Smooth muscle cell (in vitro differentiated cells): ENCODE results near the gene CRK. TPM values are rescaled to one million over a fixed set of nuclear protein-coding genes. Genes with fewer than 3 reads are reported as not detected.
"Not testable (repeated sequence)": the region's sequence is repeated elsewhere in the genome, so short reads cannot be mapped to it uniquely, and the experiment has no call there.

Experiments used
- DNase-seq: peaks from one replicate; lab custom pipeline; 2025; ENCODE audit not compliant: unreplicated experiment; lab: John Stamatoyannopoulos, UW
- H2AFZ ChIP-seq: fragments of 200-600 bp; sonication (generic); 2 replicates; pipeline ENCODE4 v1.6.0; 2016; ENCODE audit warnings: antibody characterized with exemption, low read depth, mild to moderate bottlenecking
- H3F3A ChIP-seq: fragments of 200-600 bp; sonication (generic); 2 replicates; pipeline ENCODE4 v1.6.0; 2017; ENCODE audit warnings: antibody characterized with exemption, low read depth
- H3K27ac ChIP-seq: fragments of 200-600 bp; sonication (generic); 2 replicates; pipeline ENCODE4 v1.5.1; 2016; ENCODE audit warnings: low read depth, mild to moderate bottlenecking
- H3K27me3 ChIP-seq: fragments of 200-600 bp; sonication (generic); 2 replicates; pipeline ENCODE4 v1.6.1; 2016; ENCODE audit warnings: low read depth, mild to moderate bottlenecking
- H3K36me3 ChIP-seq: fragments of 200-600 bp; sonication (generic); 2 replicates; pipeline ENCODE4 v1.5.1; 2016; ENCODE audit warnings: low read depth
- H3K4me1 ChIP-seq: fragments of 200-600 bp; sonication (generic); 2 replicates; pipeline ENCODE4 v1.5.1; 2016; ENCODE audit warnings: low read depth
- H3K4me2 ChIP-seq: fragments of 200-600 bp; sonication (generic); 2 replicates; pipeline ENCODE4 v1.6.0; 2016; ENCODE audit warnings: mild to moderate bottlenecking
- H3K4me3 ChIP-seq: fragments of 200-600 bp; sonication (generic); 2 replicates; pipeline ENCODE4 v1.5.1; 2016; ENCODE audit warnings: mild to moderate bottlenecking
- H3K79me2 ChIP-seq: fragments of 200-600 bp; sonication (generic); 2 replicates; pipeline ENCODE4 v1.6.0; 2016; ENCODE audit warnings: low read depth, mild to moderate bottlenecking
- H3K9ac ChIP-seq: fragments of 200-600 bp; sonication (generic); 2 replicates; pipeline ENCODE4 v1.6.0; 2016; ENCODE audit warnings: low read depth
- H3K9me3 ChIP-seq: fragments of 200-600 bp; sonication (generic); replicated peaks from 2 replicates; pipeline ENCODE4 v1.5.1; 2016; ENCODE audit warnings: low read depth
- H4K20me1 ChIP-seq: fragments of 200-600 bp; sonication (generic); 2 replicates; pipeline ENCODE4 v1.6.0; 2016; ENCODE audit warnings: low read depth
- WGBS: methylation state at CpG from one replicate; pipeline ENCODE4 v1.1.7; 2016; ENCODE audit warnings: low lambda C conversion rate; 5-methylcytosine and 5-hydroxymethylcytosine counted together
- polyA plus RNA-seq: library from polyadenylated mRNA; unstranded; fragments of >200 nt; fragmentation: Nextera tagmentation; extraction: Ambion mirVana; gene quantifications from 2 replicates; pipeline ENCODE4 v1.2.1, GENCODE V29; 2016
- total RNA-seq: library from RNA; depleted of rRNA; stranded (reverse); fragments of >200 nt; gene quantifications from 2 replicates; pipeline ENCODE4 v1.2.3, GENCODE V29; 2014
- TF ChIP-seq, protein P1 (sequence below): fragments of 200-600 bp; sonication (generic); IDR thresholded peaks from 2 replicates; pipeline ENCODE4 v1.5.1; 2017; ENCODE audit warnings: borderline replicate concordance, mild to moderate bottlenecking, antibody characterized with exemption; ENCODE audit not compliant: insufficient read depth, poor library complexity, severe bottlenecking

CRK gene
- total and polyA plus RNA-seq, 2 experiments from 2014 or later = 49.7 to 56.8 TPM

- Histone ChIP-seq H3K4me3 (no peak overlapping the region), H4K20me1 (peaks cover 100% of the 10 kb centered on the region), H3K9ac (no peak overlapping the region), H3K27me3 (no peaks in the 10 kb centered on the region), H3K79me2 (peaks cover 100% of the 10 kb centered on the region), H3K4me1 (peaks cover 7% of the 10 kb centered on the region), H2AFZ (no peak overlapping the region), H3K9me3 (no peaks in the 10 kb centered on the region), H3K27ac (peak overlapping the region; percentile 6), H3F3A (peaks cover 6% of the 10 kb centered on the region), H3K4me2 (no peak overlapping the region), H3K36me3 (no peaks in the 10 kb centered on the region)
- DNase-seq = no peak
- TF ChIP-seq, protein P1, sequence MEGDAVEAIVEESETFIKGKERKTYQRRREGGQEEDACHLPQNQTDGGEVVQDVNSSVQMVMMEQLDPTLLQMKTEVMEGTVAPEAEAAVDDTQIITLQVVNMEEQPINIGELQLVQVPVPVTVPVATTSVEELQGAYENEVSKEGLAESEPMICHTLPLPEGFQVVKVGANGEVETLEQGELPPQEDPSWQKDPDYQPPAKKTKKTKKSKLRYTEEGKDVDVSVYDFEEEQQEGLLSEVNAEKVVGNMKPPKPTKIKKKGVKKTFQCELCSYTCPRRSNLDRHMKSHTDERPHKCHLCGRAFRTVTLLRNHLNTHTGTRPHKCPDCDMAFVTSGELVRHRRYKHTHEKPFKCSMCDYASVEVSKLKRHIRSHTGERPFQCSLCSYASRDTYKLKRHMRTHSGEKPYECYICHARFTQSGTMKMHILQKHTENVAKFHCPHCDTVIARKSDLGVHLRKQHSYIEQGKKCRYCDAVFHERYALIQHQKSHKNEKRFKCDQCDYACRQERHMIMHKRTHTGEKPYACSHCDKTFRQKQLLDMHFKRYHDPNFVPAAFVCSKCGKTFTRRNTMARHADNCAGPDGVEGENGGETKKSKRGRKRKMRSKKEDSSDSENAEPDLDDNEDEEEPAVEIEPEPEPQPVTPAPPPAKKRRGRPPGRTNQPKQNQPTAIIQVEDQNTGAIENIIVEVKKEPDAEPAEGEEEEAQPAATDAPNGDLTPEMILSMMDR = no peak
- WGBS = 91% methylated on average over 11 of the region's 11 CpGs
Measured at GRCh38 chr17:1379208-1379929, 76.7 kb downstream of the CRK start.

DNA sequence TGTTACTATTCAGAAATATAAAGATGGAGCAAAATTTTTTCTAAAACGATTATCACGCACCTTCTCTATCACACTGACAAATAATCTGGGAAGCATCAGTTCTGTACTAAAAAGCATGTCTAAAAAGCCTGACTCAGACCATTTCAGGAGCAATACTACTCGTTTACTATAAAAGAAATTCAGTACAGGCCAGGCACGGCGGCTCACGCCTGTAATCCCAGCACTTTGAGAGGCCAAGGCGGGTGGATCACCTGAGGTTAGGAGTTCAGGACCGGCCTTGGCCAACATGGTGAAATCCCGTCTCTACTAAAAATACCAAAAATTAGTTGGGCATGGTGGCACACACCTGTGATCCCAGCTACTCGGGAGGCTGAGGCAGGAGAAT, 77.6 kb downstream of the CRK start:
- H3K9me3 ChIP-seq, H3K9ac ChIP-seq, DNase-seq, H3K4me1 ChIP-seq, H3K4me3 ChIP-seq, H3K36me3 ChIP-seq, H3F3A ChIP-seq, H3K27me3 ChIP-seq, H2AFZ ChIP-seq, H3K4me2 ChIP-seq: not testable (repeated sequence)
- H3K27ac ChIP-seq = peak overlapping the region; percentile 6
- 88% methylated on average over 10 of the region's 10 CpGs for WGBS
- H4K20me1 ChIP-seq = peaks cover 100% of the 10 kb centered on the region
- H3K79me2 ChIP-seq = peaks cover 100% of the 10 kb centered on the region

DNA sequence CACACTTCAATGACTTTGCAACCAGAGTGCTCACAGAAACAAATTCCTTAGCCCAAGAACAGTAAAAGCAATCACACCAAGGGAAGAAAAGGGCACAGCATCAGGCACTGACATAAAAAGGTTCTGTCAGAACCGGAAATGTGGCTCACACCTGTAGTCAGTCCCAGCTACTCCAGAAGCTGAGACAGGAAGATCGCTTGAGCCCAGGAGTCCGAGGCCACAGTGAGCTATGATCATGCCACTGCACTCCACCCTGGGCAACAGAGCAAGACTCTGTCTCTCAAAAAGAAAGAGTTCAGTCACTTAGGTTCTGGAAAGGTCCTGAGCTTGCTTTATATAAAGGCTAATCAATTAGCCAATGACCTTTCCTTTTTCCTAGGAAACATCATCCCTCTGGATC, 78.7 kb downstream of the CRK start:
- Histone ChIP-seq H3K4me2 (no peak overlapping the region), H3K27ac (no peak overlapping the region), H3K4me3 (no peak overlapping the region), H3K4me1 (peaks cover 7% of the 10 kb centered on the region), H4K20me1 (peaks cover 100% of the 10 kb centered on the region), H3K79me2 (peaks cover 100% of the 10 kb centered on the region), H3F3A (peaks cover 15% of the 10 kb centered on the region), H3K9ac (no peak overlapping the region), H2AFZ (no peak overlapping the region), H3K27me3 (no peaks in the 10 kb centered on the region), H3K9me3 (no peaks in the 10 kb centered on the region), H3K36me3 (no peaks in the 10 kb centered on the region)
- TF ChIP-seq, protein P1 = no peak
- no peak for DNase-seq
- WGBS = 94% methylated on average over 3 of the region's 3 CpGs

GRCh38 chr17:1376061-1376460, 80.0 kb downstream of the CRK start:
- WGBS = 82% methylated on average over 5 of the region's 5 CpGs
- peak overlapping the region; percentile 37 for H3K27ac ChIP-seq
- no peak overlapping the region for H3K4me3 ChIP-seq
- H3K79me2 ChIP-seq = peaks cover 100% of the 10 kb centered on the region
- H3K4me1 ChIP-seq = peaks cover 7% of the 10 kb centered on the region
- TF ChIP-seq, protein P1 = no peak
- H2AFZ ChIP-seq = no peak overlapping the region
- peak overlapping the region; percentile 7 for H3K4me2 ChIP-seq
- no peak overlapping the region for H3K9ac ChIP-seq
- no peaks in the 10 kb centered on the region for H3K36me3 ChIP-seq
- peaks cover 24% of the 10 kb centered on the region for H3F3A ChIP-seq
- no peak for DNase-seq
- H4K20me1 ChIP-seq = peaks cover 100% of the 10 kb centered on the region
- H3K27me3 ChIP-seq = no peaks in the 10 kb centered on the region
- no peaks in the 10 kb centered on the region for H3K9me3 ChIP-seq
